AG08395 (cell line): ENCODE data around the gene SLC25A10.
"Not testable (repeated sequence)": the region's sequence is repeated elsewhere in the genome, so short reads cannot be mapped to it uniquely, and the experiment has no call there.

ENCODE experiments used
- DNase-seq: peaks from one replicate; pipeline ENCODE4 v3.0.0; 2012; ENCODE audit warnings: mixed read lengths, low spot score

SLC25A10 gene

GRCh38 chr17:81711814-81712467 is at the start of gene SLC25A10:
Gene SLC25A10, plus strand, starts transcription at chr17:81712284. Its CDS starts 143 bp downstream, at chr17:81712427.
- peak; percentile 91 for DNase-seq

DNA sequence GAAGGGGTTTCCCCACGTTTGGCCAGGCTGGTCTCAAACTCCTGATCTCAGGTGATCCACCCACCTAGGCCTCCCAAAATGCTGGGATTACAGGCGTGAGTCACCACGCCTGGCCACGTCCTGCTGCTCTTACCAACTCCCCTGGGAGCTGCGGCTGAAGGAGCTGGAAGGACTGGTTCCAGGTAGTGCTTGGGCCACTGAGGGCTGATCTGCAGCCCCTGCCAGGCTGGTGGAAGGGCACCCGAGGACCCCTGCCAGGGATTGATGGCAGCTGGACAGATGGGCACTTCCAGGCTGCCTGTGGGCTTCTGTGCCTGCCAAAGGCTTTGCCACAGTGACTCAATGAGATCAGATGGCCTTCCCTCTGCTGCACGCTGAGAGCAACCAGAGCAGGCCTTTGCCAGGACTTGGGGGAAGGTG is 48.0 kb upstream of the SLC25A10 start:
- no peak for DNase-seq

DNA sequence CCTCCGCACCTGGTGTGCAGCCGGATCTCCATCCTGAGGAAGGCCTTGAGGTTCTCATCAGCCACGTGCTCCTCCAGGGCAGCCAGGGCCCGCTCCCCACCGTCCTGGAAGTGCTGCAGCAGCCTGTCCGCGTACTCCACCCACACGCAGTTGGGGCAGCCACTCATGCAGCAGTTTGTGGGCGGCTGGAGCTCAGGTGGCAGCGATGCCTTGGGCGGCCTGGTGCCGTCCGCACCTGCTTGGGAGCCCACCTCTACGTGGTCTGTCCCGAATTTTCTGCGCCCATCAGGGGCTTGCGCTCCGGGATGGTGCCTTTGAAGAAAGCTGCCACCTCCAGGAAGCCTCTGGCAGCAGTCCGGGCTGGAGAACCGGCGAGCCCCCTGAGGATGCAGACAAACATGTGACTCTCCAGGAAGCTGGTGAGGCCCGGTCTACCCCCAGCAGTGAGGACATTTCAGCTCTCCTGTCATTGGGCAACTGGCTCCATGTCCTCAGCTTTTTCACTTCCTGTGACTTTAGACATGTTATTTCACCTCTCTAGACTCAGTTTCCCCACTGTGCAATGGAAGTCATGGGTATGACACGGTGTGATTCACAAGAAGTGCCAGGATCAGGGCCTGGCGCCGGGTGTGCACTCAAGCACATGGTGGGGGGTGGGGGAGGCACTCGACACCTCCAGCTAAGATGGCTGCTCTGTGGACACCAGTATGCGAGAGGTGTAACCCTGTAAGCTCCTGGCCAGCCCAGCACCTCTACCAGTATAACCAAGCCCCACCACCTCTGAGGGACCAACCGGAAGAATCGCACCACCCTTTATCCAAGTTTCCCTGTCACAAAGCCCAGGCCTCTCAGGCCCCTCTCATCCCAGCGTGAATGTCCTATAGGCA is 46.6 kb upstream of the SLC25A10 start:
- no peak for DNase-seq

DNA sequence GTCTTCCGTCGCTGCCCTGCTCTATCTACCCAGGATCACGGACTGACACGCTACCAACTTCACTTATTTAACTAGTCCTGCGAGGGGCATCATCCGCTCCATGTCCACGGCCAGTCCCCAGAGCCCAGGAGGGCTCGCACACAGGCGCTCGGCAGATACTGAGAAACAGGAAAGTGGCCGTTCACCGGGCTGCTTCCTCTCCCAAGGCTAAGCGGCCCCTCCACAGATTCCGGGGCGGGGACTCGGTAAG is 46.1 kb upstream of the SLC25A10 start:
- DNase-seq, result no peak

- DNase-seq, result peak; percentile 98
These were observed 45.5 kb upstream of the SLC25A10 start, which contains the start of the genes CCDC137 and OXLD1 for GRCh38 chr17:81666342-81667191. Gene CCDC137, plus strand, starts transcription at chr17:81666737. Its CDS starts 30 bp downstream, at chr17:81666767. Gene OXLD1, minus strand, starts transcription at chr17:81666605. Its CDS starts 28 bp downstream, at chr17:81666577.

DNA sequence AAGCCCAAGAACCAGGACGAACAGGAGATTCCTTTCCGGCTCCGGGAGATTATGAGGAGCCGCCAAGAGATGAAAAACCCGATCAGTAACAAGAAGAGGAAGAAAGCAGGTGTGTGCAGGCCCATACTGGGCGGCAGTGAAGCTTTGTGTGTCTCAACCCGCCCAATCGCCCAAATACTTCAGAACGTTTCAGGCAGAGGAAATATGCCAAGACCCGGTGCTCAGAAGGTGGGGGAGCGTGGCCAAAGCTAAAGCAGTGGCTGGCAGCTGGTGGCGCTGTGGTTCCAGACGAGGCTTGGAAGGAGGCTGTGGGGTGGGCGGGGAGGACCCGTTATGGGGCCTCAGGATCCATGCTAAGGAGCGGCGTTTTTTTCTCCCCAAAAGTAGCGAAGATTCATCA is 44.3 kb upstream of the SLC25A10 start:
- DNase-seq, result no peak

GRCh38 chr17:81672504-81672903 is 39.6 kb upstream of the SLC25A10 start:
- no peak for DNase-seq

- no peak for DNase-seq
These were observed 39.1 kb upstream of the SLC25A10 start for GRCh38 chr17:81672954-81673353.

DNA sequence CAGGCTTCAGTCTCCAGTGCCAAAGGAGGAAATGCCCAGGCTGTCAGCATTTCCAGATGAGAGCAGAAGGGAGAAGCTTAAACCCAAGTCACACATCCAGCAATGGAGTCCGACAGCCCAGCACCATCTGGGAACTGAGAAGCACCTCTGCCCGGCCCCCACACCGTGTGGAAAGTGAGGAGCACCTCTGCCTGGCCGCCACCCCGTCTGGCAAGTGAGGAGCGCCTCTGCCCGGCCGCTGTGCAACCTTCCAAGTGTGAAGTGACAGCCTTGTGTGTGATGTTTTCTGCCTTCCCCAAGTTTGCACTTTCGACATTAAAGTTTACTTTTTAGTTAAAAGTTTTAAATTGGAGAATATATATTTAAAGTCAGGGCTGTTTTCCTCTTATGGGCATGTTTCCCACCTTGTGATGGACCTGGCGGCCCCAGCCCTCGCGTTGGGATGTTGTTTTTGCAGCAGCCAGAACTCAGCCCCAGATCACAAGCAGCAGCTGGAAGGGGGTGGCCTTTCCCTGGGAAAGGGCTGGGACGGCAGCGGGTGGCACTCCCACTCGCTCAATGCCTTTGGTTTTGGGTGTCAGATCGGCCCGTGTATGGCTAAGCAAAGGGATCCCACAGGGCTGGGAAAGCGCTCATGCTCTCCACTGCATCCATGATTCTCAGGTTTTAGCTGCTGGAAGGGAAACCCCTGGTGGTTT is 38.4 kb upstream of the SLC25A10 start:
- DNase-seq, result no peak

DNA sequence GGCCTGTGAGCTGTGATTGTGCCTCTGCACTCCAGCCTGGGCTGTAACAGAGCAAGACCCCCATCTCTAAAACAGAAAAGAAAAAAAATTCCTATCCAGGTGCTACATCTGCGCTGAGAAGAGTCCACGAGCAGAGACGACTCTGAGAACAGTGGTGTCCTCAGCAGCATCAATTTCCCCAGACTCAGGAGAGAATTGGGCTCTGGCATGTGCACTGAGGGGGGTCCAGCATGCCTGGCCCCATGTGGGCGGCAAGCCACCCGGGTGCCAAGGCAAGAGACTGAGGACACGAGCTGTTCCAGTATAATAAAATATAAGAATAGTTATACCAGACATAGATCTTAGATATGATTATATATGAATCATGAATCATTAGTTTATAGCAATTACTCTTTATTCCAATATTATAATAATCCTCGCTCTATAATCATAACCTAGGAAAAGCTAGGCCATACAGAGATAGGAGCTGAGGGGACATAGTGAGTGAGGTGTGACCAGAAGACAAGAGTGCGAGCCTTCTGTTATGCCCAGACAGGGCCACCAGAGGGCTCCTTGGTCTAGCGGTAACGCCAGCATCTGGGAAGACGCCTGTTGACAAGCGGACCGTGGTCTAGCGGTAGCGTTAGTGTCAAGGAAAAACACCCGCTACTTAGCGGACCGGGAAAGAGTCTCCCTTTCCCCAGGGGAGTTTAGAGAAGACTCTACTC is 36.4 kb upstream of the SLC25A10 start:
- not testable (repeated sequence) for DNase-seq

- no peak for DNase-seq
These were observed 35.2 kb upstream of the SLC25A10 start for GRCh38 chr17:81676906-81677305.

- DNase-seq, result no peak
These were observed 31.9 kb upstream of the SLC25A10 start for GRCh38 chr17:81680150-81680549.

DNA sequence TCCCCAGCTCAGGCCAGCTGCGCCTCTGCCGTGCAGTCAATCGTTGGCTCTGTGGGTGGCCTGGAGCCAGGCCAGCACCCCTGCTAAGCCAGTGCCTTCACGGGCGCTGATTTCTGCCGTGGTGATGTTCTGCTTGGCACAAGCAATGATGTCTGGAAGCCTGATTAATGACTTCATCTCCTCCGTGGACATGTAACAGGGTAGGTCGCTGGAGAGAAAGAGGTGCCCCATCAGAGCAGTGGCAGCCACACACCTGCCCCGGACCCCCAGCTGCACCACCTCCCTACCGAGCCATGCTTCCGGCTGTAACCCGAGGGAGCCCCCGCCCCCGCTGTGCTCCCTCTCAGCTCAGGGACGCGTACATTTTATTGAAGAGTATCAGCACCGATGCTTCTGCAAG is 30.4 kb upstream of the SLC25A10 start:
- DNase-seq, result no peak

- DNase-seq, result no peak
These were observed 29.4 kb upstream of the SLC25A10 start for GRCh38 chr17:81682565-81683207.

DNA sequence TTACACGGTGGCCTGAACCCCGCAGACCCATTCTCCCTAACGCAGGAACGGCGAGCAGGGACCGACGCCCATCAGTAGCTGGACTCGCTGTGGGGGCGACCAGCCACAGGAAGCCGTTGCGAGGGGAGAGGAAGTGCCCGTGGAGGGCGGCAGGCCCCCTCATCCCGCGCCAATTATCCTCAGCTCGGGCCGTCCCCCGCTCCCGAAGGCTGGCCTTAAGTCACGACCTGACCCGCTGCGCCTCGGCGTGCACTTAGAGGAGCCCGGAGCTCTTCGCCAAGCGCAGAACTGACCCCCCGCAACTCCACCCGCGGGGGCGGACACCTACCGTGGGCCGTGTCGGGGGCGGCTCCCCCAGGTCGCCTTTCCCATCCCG is 28.9 kb upstream of the SLC25A10 start:
- no peak for DNase-seq

DNA sequence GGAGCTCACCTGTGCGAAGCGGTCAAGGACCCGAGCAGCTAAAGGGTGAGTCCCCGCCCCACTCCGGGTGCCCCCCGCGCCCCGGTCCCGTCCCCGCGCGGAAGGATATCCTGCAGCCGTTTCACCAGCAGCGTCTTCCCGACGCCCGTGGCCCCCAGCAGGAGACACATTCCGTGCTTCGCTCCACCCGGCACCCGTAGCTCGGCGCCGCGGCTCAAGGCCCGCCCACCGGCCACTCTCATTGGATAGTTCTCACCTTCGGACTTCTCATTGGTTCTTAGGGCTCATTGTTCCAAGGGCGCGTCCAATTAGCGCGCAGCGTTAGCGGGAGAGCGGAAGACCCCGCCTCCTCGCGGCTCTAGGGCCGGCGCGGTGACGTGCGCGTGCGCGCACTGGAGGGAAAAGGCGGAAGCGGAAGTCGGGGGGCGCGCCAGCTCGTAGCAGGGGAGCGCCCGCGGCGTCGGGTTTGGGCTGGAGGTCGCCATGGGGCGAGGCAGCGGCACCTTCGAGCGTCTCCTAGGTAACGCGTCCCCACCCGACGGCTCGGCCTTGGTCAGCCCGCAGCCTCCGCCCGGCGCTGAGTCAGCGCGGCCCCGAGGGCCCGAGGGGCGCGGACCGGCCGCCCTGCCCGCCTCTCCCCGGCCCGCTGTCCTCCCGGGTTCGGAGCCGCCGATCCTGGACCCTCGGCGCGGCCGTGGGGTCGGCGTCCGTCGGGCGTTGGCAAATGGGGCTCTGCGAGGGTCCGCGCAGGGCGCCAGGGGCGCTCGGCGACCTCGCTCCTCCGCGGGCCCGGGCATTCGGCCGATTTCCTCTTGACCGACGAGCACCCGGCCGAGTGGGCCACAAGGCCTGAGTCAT is 28.3 kb upstream of the SLC25A10 start, which contains the start of the genes ARL16 and HGS:
Gene ARL16 (minus strand): TSS at position 214 of the 858 bp plus-strand sequence. CDS start 44 bp downstream, at position 170.
Gene HGS (plus strand): TSS at position 428 of the 858 bp plus-strand sequence. CDS start 56 bp downstream, at position 484.
- peak; percentile 100 for DNase-seq

- DNase-seq, result peak; percentile 89
These were observed 27.6 kb upstream of the SLC25A10 start for GRCh38 chr17:81684442-81684911.

- peak; percentile 69 for DNase-seq
These were observed 27.0 kb upstream of the SLC25A10 start for GRCh38 chr17:81685108-81685507.

GRCh38 chr17:81686614-81687013 is 25.5 kb upstream of the SLC25A10 start:
- DNase-seq, result no peak
